Astrocyte of the cerebellum (primary cell): Measurements from ENCODE around the gene IMMP2L.
A peak's percentile ranks its signal among the peaks of the same experiment; 100 is the strongest.

Source experiments
- DNase-seq: peaks from one replicate; pipeline ENCODE4 v3.0.0-alpha.2; 2011; ENCODE audit warnings: low read depth
- H3K4me3 ChIP-seq: 2 replicates; pipeline ENCODE4 v1.5.1; 2011; ENCODE audit warnings: mild to moderate bottlenecking, low read depth, low read length, moderate library complexity
- in situ Hi-C: cut with HindIII; loops from 2 replicates; pipeline ENCODE4 v1.10.0; 2017; ENCODE audit warnings: low sequenced_read_pairs
- TF ChIP-seq, protein P1 (sequence below): IDR thresholded peaks from 2 replicates; pipeline ENCODE4 v1.5.1; 2012; ENCODE audit warnings: low read length, low read depth, moderate library complexity, mild to moderate bottlenecking; ENCODE audit errors: missing control alignments

The IMMP2L gene

DNA sequence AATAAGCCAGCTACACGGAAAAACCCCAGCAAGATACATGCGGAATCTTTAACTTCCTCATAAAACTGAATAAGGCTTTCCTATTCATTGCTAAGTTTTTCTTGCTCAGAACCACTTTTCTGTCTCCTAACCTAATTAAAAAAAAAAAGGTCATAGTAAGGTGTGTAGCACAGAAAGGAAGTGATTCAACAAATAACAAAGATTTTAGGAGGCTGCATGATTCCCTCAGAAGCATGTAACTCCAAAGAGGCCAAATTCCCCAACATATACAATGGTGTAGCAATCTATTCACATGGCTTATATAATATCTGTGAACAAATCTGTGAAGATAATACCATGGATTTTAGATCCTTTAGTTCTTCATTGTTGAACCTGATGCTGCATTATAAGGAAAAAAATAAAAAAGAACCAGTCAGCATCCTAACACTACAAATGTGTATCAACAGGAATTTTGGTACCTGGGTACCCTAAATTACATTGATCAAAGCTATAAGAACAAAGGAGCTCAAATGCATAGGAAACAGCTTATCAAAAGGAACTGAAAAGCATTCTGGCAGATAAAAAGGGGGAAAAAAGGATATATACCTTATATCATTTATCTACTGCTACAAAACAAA, 63.8 kb downstream of the IMMP2L start:
- in situ Hi-C loops: no loop called here
- DNase-seq: no peak
- H3K4me3 ChIP-seq: no peak overlapping the region
- TF ChIP-seq, protein P1, sequence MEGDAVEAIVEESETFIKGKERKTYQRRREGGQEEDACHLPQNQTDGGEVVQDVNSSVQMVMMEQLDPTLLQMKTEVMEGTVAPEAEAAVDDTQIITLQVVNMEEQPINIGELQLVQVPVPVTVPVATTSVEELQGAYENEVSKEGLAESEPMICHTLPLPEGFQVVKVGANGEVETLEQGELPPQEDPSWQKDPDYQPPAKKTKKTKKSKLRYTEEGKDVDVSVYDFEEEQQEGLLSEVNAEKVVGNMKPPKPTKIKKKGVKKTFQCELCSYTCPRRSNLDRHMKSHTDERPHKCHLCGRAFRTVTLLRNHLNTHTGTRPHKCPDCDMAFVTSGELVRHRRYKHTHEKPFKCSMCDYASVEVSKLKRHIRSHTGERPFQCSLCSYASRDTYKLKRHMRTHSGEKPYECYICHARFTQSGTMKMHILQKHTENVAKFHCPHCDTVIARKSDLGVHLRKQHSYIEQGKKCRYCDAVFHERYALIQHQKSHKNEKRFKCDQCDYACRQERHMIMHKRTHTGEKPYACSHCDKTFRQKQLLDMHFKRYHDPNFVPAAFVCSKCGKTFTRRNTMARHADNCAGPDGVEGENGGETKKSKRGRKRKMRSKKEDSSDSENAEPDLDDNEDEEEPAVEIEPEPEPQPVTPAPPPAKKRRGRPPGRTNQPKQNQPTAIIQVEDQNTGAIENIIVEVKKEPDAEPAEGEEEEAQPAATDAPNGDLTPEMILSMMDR: no peak

DNA sequence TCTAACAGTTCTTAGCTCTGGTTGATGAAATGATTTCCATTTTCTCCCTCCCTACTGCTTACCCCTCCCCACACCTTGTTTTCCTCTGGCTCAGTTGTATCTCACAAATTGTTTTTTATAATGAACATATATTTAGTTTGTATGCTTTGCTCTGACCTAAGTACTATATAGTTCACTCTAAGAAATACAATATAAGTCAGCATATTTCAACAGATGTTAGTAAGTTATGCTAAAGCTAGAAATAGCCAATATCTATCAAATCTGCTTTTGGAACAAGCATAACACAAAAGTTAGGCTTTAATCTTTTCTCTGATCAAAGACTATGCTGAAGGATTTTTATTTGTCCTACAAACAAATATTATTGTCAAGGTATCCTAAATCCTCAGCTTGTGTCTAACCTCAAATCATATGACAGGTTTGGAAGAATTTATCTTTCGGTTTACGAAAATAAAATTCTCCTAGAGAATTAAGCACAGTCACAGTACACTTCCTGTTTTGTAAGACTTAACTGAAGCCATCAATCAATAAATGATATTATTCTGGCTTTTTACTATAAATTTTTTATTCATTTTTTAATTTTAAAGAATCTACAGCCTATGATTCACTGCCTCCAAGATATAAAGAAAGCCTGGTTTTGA, 67.0 kb downstream of the IMMP2L start:
- no peak overlapping the region for H3K4me3 ChIP-seq
- in situ Hi-C loops: no loop called here
- TF ChIP-seq, protein P1: no peak
- DNase-seq: no peak

DNA sequence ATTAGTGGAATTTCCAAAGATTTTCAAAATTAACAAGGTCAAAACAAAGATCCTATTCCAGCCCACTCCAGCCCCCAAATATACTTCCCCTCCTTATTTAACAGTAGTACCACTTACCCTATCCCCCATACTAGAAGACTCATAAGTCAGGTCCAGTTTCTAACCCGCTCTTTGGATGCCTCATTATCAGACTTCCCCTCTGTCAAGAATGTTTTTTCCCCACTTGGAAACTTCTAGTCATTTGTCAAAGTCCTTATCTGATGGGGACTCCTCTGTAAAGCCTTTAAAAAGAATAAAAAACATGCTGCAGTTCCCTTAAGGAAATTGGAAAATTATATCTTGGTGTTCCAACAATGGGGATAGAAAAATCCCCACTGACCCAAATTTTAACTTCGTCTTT, 70.1 kb downstream of the IMMP2L start:
- no peak for DNase-seq
- in situ Hi-C loops: no loop called here
- TF ChIP-seq, protein P1: no peak
- no peak overlapping the region for H3K4me3 ChIP-seq

- TF ChIP-seq, protein P1: peak; percentile 59
- no peak overlapping the region for H3K4me3 ChIP-seq
- DNase-seq: peak; percentile 49
- in situ Hi-C loops: no loop called here
Observed at GRCh38 chr7:111486472-111487142, 75.7 kb downstream of the IMMP2L start.

GRCh38 chr7:111485701-111486380, 76.5 kb downstream of the IMMP2L start:
- H3K4me3 ChIP-seq: no peak overlapping the region
- in situ Hi-C loops: no loop called here
- DNase-seq: no peak
- TF ChIP-seq, protein P1: no peak

DNA sequence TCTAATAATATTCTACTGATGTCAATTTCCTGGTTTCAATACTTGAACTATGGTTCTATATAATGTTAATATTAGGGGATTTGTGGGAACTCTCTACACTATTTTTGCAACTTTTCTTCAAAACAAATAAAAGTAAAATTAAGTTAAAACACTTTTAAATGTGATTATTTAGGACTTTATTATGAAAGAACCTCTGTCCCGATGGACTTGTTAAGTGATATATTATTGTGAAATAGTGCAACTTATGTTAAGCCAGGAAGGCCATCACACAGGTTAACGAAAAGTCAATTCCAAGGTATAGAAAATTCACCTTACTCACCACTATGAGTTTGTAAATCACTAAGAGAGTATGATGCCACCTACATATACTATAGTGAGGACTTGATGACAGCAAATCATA, 79.2 kb downstream of the IMMP2L start:
- in situ Hi-C loops: no loop called here
- TF ChIP-seq, protein P1: no peak
- no peak for DNase-seq
- no peak overlapping the region for H3K4me3 ChIP-seq
